RKO (cell line): ENCODE data around the gene HDAC2.

Experiments
- DNase-seq: peaks from one replicate; pipeline ENCODE4 v3.0.0-alpha.2; 2016; ENCODE audit warnings: low spot score

The HDAC2 gene

GRCh38 chr6:113909224-113909856 lies 61.6 kb downstream of the HDAC2 start:
- DNase-seq = peak; percentile 55

- no peak for DNase-seq
Observed at GRCh38 chr6:113908801-113909200, 62.1 kb downstream of the HDAC2 start.

- DNase-seq = no peak
Observed at GRCh38 chr6:113907102-113907815, 63.7 kb downstream of the HDAC2 start.

- DNase-seq = no peak
Observed at GRCh38 chr6:113903666-113904330, 67.2 kb downstream of the HDAC2 start.

GRCh38 chr6:113901482-113901881 lies 69.5 kb downstream of the HDAC2 start:
- no peak for DNase-seq

GRCh38 chr6:113894712-113895674 lies 76.0 kb downstream of the HDAC2 start:
- DNase-seq = no peak

GRCh38 chr6:113893866-113894265 lies 77.1 kb downstream of the HDAC2 start:
- no peak for DNase-seq

GRCh38 chr6:113893451-113893850 lies 77.5 kb downstream of the HDAC2 start:
- DNase-seq = no peak

- no peak for DNase-seq
Observed at GRCh38 chr6:113888956-113889630, 81.9 kb downstream of the HDAC2 start.

- no peak for DNase-seq
Observed at GRCh38 chr6:113888493-113888892, 82.5 kb downstream of the HDAC2 start.

- DNase-seq = no peak
Observed at GRCh38 chr6:113886512-113886911, 84.4 kb downstream of the HDAC2 start.

- DNase-seq = no peak
Observed at GRCh38 chr6:113884011-113884410, 86.9 kb downstream of the HDAC2 start.
